NAMALWA (cell line): ENCODE results near the gene ALG12.

ENCODE experiments used
- DNase-seq: peaks from one replicate; pipeline ENCODE4 v3.0.0-alpha.2; 2015; ENCODE audit warnings: low spot score

The ALG12 gene

GRCh38 chr22:49957826-49958365 is 39.7 kb upstream of the ALG12 start:
- DNase-seq, result no peak

- no peak for DNase-seq
These were observed 38.9 kb upstream of the ALG12 start for GRCh38 chr22:49956914-49957825.

GRCh38 chr22:49956418-49956770 is 38.2 kb upstream of the ALG12 start:
- no peak for DNase-seq

GRCh38 chr22:49955581-49956417 is 37.6 kb upstream of the ALG12 start:
- no peak for DNase-seq

- DNase-seq, result no peak
These were observed 36.8 kb upstream of the ALG12 start for GRCh38 chr22:49954991-49955580.

GRCh38 chr22:49954354-49954753 is 36.1 kb upstream of the ALG12 start:
- no peak for DNase-seq

- no peak for DNase-seq
These were observed 35.6 kb upstream of the ALG12 start for GRCh38 chr22:49953680-49954344.

- DNase-seq, result no peak
These were observed 34.9 kb upstream of the ALG12 start for GRCh38 chr22:49953027-49953679.

GRCh38 chr22:49951986-49952896 is 34.0 kb upstream of the ALG12 start:
- no peak for DNase-seq

GRCh38 chr22:49951678-49951985 is 33.4 kb upstream of the ALG12 start:
- no peak for DNase-seq

GRCh38 chr22:49951000-49951677 is 32.9 kb upstream of the ALG12 start:
- DNase-seq, result no peak

GRCh38 chr22:49950396-49950994 is 32.3 kb upstream of the ALG12 start:
- no peak for DNase-seq

- no peak for DNase-seq
These were observed 31.7 kb upstream of the ALG12 start for GRCh38 chr22:49949914-49950292.

GRCh38 chr22:49948958-49949913 is 31.0 kb upstream of the ALG12 start:
- no peak for DNase-seq

- no peak for DNase-seq
These were observed 30.1 kb upstream of the ALG12 start for GRCh38 chr22:49948116-49948957.

- DNase-seq, result no peak
These were observed 29.0 kb upstream of the ALG12 start for GRCh38 chr22:49947296-49947622.

GRCh38 chr22:49946612-49947295 is 28.5 kb upstream of the ALG12 start:
- DNase-seq, result no peak
